Neural cell (in vitro differentiated cells): ENCODE data around the gene KANSL1L. TPM values are rescaled to one million over a fixed set of nuclear protein-coding genes. Genes with fewer than 3 reads are reported as not detected.

ENCODE experiments used
- H2AFZ ChIP-seq: fragments of 200-600, 300-800 bp; sonication (generic), shearing (Covaris generic); 2 replicates; pipeline ENCODE4 v1.6.0; 2014; ENCODE audit warnings: low read depth, mild to moderate bottlenecking, antibody characterized with exemption, low read length, moderate library complexity
- H3F3A ChIP-seq: fragments of 200-600 bp; shearing (Covaris generic); 2 replicates; pipeline ENCODE4 v1.6.1; 2016; ENCODE audit warnings: mild to moderate bottlenecking, moderate library complexity, mixed read lengths, antibody characterized with exemption, low read length; ENCODE audit not compliant: insufficient read depth, poor library complexity, severe bottlenecking
- H3K27ac ChIP-seq: fragments of 200-600, 300-800 bp; sonication (generic), shearing (Covaris generic); 2 replicates; pipeline ENCODE4 v1.5.1; 2014; ENCODE audit warnings: mild to moderate bottlenecking, low read length, moderate library complexity
- H3K27me3 ChIP-seq: fragments of 300-800, 200-600 bp; sonication (generic), shearing (Covaris generic); 2 replicates; pipeline ENCODE4 v1.6.0; 2014; ENCODE audit warnings: mild to moderate bottlenecking, low read depth, low read length, moderate library complexity; ENCODE audit not compliant: insufficient read depth
- H3K36me3 ChIP-seq: fragments of 300-800, 200-600 bp; sonication (generic), shearing (Covaris generic); 2 replicates; pipeline ENCODE4 v1.5.1; 2014; ENCODE audit warnings: mild to moderate bottlenecking, antibody characterized with exemption, low read length, moderate library complexity; ENCODE audit not compliant: insufficient read depth
- H3K4me2 ChIP-seq: fragments of 300-800, 200-600 bp; sonication (generic), shearing (Covaris generic); 2 replicates; pipeline ENCODE4 v1.6.0; 2014; ENCODE audit warnings: mild to moderate bottlenecking, low read length
- H3K4me3 ChIP-seq: fragments of 300-800, 200-600 bp; sonication (generic), shearing (Covaris generic); 2 replicates; pipeline ENCODE4 v1.5.1; 2014; ENCODE audit warnings: mild to moderate bottlenecking, low read length, moderate library complexity
- H3K79me2 ChIP-seq: fragments of 200-600 bp; shearing (Covaris generic); replicated peaks from 2 replicates; pipeline ENCODE4 v1.6.0; 2014; ENCODE audit warnings: mild to moderate bottlenecking, low read length, moderate library complexity; ENCODE audit not compliant: insufficient read depth
- H3K9ac ChIP-seq: fragments of 300-800, 200-600 bp; sonication (generic), shearing (Covaris generic); 2 replicates; pipeline ENCODE4 v1.6.1; 2016; ENCODE audit warnings: mild to moderate bottlenecking, low read length, mixed read lengths
- H3K9me2 ChIP-seq: fragments of 200-600 bp; shearing (Covaris generic); 2 replicates; pipeline ENCODE4 v1.6.1; 2016; ENCODE audit warnings: mild to moderate bottlenecking, low read length, mixed read lengths; ENCODE audit not compliant: insufficient read depth
- H3K9me3 ChIP-seq: fragments of 200-600, 300-800 bp; sonication (generic), shearing (Covaris generic); 2 replicates; pipeline ENCODE4 v1.6.1; 2016; ENCODE audit warnings: mild to moderate bottlenecking, mixed run types, low read length, moderate library complexity, mixed read lengths
- H4K20me1 ChIP-seq: fragments of 200-600 bp; shearing (Covaris generic); 2 replicates; pipeline ENCODE4 v1.6.1; 2016; ENCODE audit warnings: mild to moderate bottlenecking, mixed run types; ENCODE audit not compliant: insufficient read depth
- CTCF ChIP-seq: fragments of 450-650 bp; IDR thresholded peaks from 2 replicates; pipeline ENCODE4 v1.5.1; 2014; ENCODE audit warnings: antibody characterized with exemption, mild to moderate bottlenecking, moderate library complexity; ENCODE audit not compliant: poor library complexity, severe bottlenecking
- EP300 ChIP-seq: fragments of 450-650 bp; conservative IDR thresholded peaks from 2 replicates; pipeline ENCODE4 v1.6.1; 2014; ENCODE audit warnings: antibody characterized with exemption, mild to moderate bottlenecking, moderate library complexity; ENCODE audit not compliant: poor library complexity, severe bottlenecking
- EZH2 ChIP-seq: fragments of 200-600, 300-800 bp; shearing (Covaris generic), sonication (generic); IDR thresholded peaks from 2 replicates; pipeline ENCODE4 v1.6.1; 2014; ENCODE audit warnings: antibody characterized with exemption, low read length, borderline replicate concordance, mild to moderate bottlenecking; ENCODE audit not compliant: insufficient read depth, poor library complexity, severe bottlenecking
- MXI1 ChIP-seq: fragments of 450-650 bp; conservative IDR thresholded peaks from 2 replicates; pipeline ENCODE4 v1.6.1; 2014; ENCODE audit warnings: antibody characterized with exemption, mild to moderate bottlenecking; ENCODE audit not compliant: poor library complexity, severe bottlenecking
- POLR2AphosphoS5 ChIP-seq: IDR thresholded peaks from 2 replicates; pipeline ENCODE4 v1.6.1; 2012
- RAD21 ChIP-seq: fragments of 450-650 bp; conservative IDR thresholded peaks from 2 replicates; pipeline ENCODE4 v1.6.1; 2014; ENCODE audit warnings: antibody characterized with exemption, mild to moderate bottlenecking, moderate library complexity
- REST ChIP-seq: IDR thresholded peaks from 2 replicates; pipeline ENCODE4 v1.6.1; 2012; ENCODE audit warnings: borderline replicate concordance
- SMC3 ChIP-seq: fragments of 450-650 bp; conservative IDR thresholded peaks from 2 replicates; pipeline ENCODE4 v1.6.1; 2014; ENCODE audit warnings: antibody characterized with exemption, mild to moderate bottlenecking, moderate library complexity; ENCODE audit not compliant: poor library complexity
- TAF1 ChIP-seq: IDR thresholded peaks from 2 replicates; pipeline ENCODE4 v1.6.1; 2012; ENCODE audit warnings: low read depth
- polyA plus RNA-seq: library from polyadenylated mRNA; depleted of rRNA; stranded (reverse); fragments of >200 nt; gene quantifications from 2 replicates; pipeline ENCODE4 v1.2.3, GENCODE V29; 2014

KANSL1L gene
- polyA plus RNA-seq, 1 donor from 2014 or later: 27.6 TPM

- Histone ChIP-seq H3K9me2 (no peaks in the 10 kb centered on the region), H3K36me3 (no peaks in the 10 kb centered on the region), H3K27me3 (no peaks in the 10 kb centered on the region), H4K20me1 (no peaks in the 10 kb centered on the region), H3K27ac (no peak overlapping the region), H3K4me3 (no peak overlapping the region), H3K9ac (no peak overlapping the region), H3K79me2 (no peaks in the 10 kb centered on the region), H3K4me2 (no peak overlapping the region), H3F3A (no peaks in the 10 kb centered on the region), H3K9me3 (no peaks in the 10 kb centered on the region), H2AFZ (no peak overlapping the region)
- TF ChIP-seq SMC3 (no peak), RAD21 (no peak), MXI1 (no peak), POLR2AphosphoS5 (no peak), EP300 (no peak), TAF1 (no peak), EZH2 (no peak), CTCF (no peak), REST (no peak)
Observed at GRCh38 chr2:210034087-210034683, 137.0 kb downstream of the KANSL1L start.

- H4K20me1 ChIP-seq: no peaks in the 10 kb centered on the region
- H3K27me3 ChIP-seq: no peaks in the 10 kb centered on the region
- H3F3A ChIP-seq: no peaks in the 10 kb centered on the region
- no peaks in the 10 kb centered on the region for H3K9me2 ChIP-seq
- H2AFZ ChIP-seq: no peak overlapping the region
- H3K79me2 ChIP-seq: no peaks in the 10 kb centered on the region
- H3K36me3 ChIP-seq: peaks cover 12% of the 10 kb centered on the region
- H3K27ac ChIP-seq: no peak overlapping the region
- no peak overlapping the region for H3K4me2 ChIP-seq
- H3K9me3 ChIP-seq: no peaks in the 10 kb centered on the region
- H3K9ac ChIP-seq: no peak overlapping the region
- TF ChIP-seq MXI1: no peak
- TF ChIP-seq RAD21: no peak
- no peak for TF ChIP-seq SMC3
- no peak for TF ChIP-seq CTCF
- TF ChIP-seq REST: no peak
- no peak for TF ChIP-seq TAF1
- no peak for TF ChIP-seq POLR2AphosphoS5
- TF ChIP-seq EZH2: no peak
- H3K4me3 ChIP-seq: no peak overlapping the region
Observed at GRCh38 chr2:210028178-210028577, 143.0 kb downstream of the KANSL1L start.
